HL-60 (cell line): ENCODE results near the gene BCLAF3.

Experiments used
- CTCF ChIP-seq: IDR thresholded peaks from one replicate; pipeline ENCODE4 v1.5.1; 2011; ENCODE audit warnings: low read length, control low read depth, inconsistent platforms; ENCODE audit not compliant: insufficient read depth
- GABPA ChIP-seq: IDR thresholded peaks from 2 replicates; pipeline ENCODE4 v1.6.1; 2012; ENCODE audit warnings: low read depth
- TF ChIP-seq, protein P1 (sequence below): IDR thresholded peaks from 2 replicates; pipeline ENCODE4 v1.6.1; 2012; ENCODE audit warnings: low read depth; ENCODE audit not compliant: insufficient replicate concordance

GRCh38 chrX:19960913-19961312 is 29.9 kb downstream of the BCLAF3 start:
- TF ChIP-seq CTCF = no peak
- TF ChIP-seq, protein P1, sequence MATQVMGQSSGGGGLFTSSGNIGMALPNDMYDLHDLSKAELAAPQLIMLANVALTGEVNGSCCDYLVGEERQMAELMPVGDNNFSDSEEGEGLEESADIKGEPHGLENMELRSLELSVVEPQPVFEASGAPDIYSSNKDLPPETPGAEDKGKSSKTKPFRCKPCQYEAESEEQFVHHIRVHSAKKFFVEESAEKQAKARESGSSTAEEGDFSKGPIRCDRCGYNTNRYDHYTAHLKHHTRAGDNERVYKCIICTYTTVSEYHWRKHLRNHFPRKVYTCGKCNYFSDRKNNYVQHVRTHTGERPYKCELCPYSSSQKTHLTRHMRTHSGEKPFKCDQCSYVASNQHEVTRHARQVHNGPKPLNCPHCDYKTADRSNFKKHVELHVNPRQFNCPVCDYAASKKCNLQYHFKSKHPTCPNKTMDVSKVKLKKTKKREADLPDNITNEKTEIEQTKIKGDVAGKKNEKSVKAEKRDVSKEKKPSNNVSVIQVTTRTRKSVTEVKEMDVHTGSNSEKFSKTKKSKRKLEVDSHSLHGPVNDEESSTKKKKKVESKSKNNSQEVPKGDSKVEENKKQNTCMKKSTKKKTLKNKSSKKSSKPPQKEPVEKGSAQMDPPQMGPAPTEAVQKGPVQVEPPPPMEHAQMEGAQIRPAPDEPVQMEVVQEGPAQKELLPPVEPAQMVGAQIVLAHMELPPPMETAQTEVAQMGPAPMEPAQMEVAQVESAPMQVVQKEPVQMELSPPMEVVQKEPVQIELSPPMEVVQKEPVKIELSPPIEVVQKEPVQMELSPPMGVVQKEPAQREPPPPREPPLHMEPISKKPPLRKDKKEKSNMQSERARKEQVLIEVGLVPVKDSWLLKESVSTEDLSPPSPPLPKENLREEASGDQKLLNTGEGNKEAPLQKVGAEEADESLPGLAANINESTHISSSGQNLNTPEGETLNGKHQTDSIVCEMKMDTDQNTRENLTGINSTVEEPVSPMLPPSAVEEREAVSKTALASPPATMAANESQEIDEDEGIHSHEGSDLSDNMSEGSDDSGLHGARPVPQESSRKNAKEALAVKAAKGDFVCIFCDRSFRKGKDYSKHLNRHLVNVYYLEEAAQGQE = no peak
- TF ChIP-seq GABPA = no peak
